ENCODE data around the gene BMI1.

BMI1 gene

GRCh38 chr10:22320591-22321155 is at the start of gene BMI1:
Gene BMI1, plus strand, starts transcription at chr10:22321099. Its CDS starts 5,351 bp downstream, at chr10:22326450.
- TF ChIP-seq CTCF (IDR thresholded peaks at IDR 0.05; ENCODE audit: insufficient read depth, low read length, poor library complexity, severe bottlenecking), result no peak
- Histone ChIP-seq H3K4me3 (replicated peaks; ENCODE audit: low read depth, low read length) (peak within 1 kb of the TSS; percentile 80), H3K36me3 (ENCODE audit: control insufficient read depth, insufficient read depth, low read length) (no peaks in the 10 kb centered on the region), H3K27me3 (replicated peaks; ENCODE audit: control insufficient read depth, insufficient read depth, low read length) (no peaks in the 10 kb centered on the region)
- DNase-seq (ENCODE audit: extremely low read depth, insufficient read length), result peak; percentile 68

GRCh38 chr10:22271786-22272185 is 49.1 kb upstream of the BMI1 start:
- Histone ChIP-seq H3K27me3 (replicated peaks; ENCODE audit: control insufficient read depth, insufficient read depth, low read length) (no peaks in the 10 kb centered on the region), H3K36me3 (ENCODE audit: control insufficient read depth, insufficient read depth, low read length) (no peaks in the 10 kb centered on the region), H3K4me3 (replicated peaks; ENCODE audit: low read depth, low read length) (no peak overlapping the region)
- no peak for DNase-seq (ENCODE audit: extremely low read depth, insufficient read length)
- TF ChIP-seq CTCF (IDR thresholded peaks at IDR 0.05; ENCODE audit: insufficient read depth, low read length, poor library complexity, severe bottlenecking), result no peak

- no peak for TF ChIP-seq CTCF (IDR thresholded peaks at IDR 0.05; ENCODE audit: insufficient read depth, low read length, poor library complexity, severe bottlenecking)
- Histone ChIP-seq H3K36me3 (ENCODE audit: control insufficient read depth, insufficient read depth, low read length) (no peaks in the 10 kb centered on the region), H3K4me3 (replicated peaks; ENCODE audit: low read depth, low read length) (no peak overlapping the region), H3K27me3 (replicated peaks; ENCODE audit: control insufficient read depth, insufficient read depth, low read length) (no peaks in the 10 kb centered on the region)
- no peak for DNase-seq (ENCODE audit: extremely low read depth, insufficient read length)
Measured at GRCh38 chr10:22278441-22278782, 42.5 kb upstream of the BMI1 start.

GRCh38 chr10:22280078-22280477 is 40.8 kb upstream of the BMI1 start:
- H3K4me3 ChIP-seq (replicated peaks; ENCODE audit: low read depth, low read length), result no peak overlapping the region
- TF ChIP-seq CTCF (IDR thresholded peaks at IDR 0.05; ENCODE audit: insufficient read depth, low read length, poor library complexity, severe bottlenecking), result no peak

GRCh38 chr10:22285130-22285529 is 35.8 kb upstream of the BMI1 start:
- no peak for DNase-seq (ENCODE audit: extremely low read depth, insufficient read length)
- no peaks in the 10 kb centered on the region for H3K27me3 ChIP-seq (replicated peaks; ENCODE audit: control insufficient read depth, insufficient read depth, low read length)
- H3K4me3 ChIP-seq (replicated peaks; ENCODE audit: low read depth, low read length), result no peak overlapping the region
- H3K36me3 ChIP-seq (ENCODE audit: control insufficient read depth, insufficient read depth, low read length), result no peaks in the 10 kb centered on the region
- TF ChIP-seq CTCF (IDR thresholded peaks at IDR 0.05; ENCODE audit: insufficient read depth, low read length, poor library complexity, severe bottlenecking), result no peak

More at GRCh38 chr10:22280078-22280477, 40.8 kb upstream of the BMI1 start:
- DNase-seq (ENCODE audit: extremely low read depth, insufficient read length), result no peak
- Histone ChIP-seq H3K27me3 (replicated peaks; ENCODE audit: control insufficient read depth, insufficient read depth, low read length) (no peaks in the 10 kb centered on the region), H3K36me3 (ENCODE audit: control insufficient read depth, insufficient read depth, low read length) (no peaks in the 10 kb centered on the region)
